Stimulated activated naive B cell treated with anti-CD40 and anti-IgM and Interleukin-4, amounts not matched to agents 10 μg/mL and 1 μg/mL and 100 μg/mL, for 72 hours (primary cell): ENCODE data around the gene JCHAIN.

Experiments used
- ATAC-seq, 2 donors: fragments of 150-1000 bp; cut with Tn5 transposase; replicated peaks; 2 replicates each; pipeline ENCODE4 v1.10.0; 2021; ENCODE audit warnings: moderate library complexity in 1 of 2
- DNase-seq: peaks from one replicate; pipeline ENCODE4 v3.0.0; 2021
- H3K27ac Mint-ChIP-seq: one replicate; pipeline ENCODE4 v1.8.0; 2022; ENCODE audit warnings: mild to moderate bottlenecking, mixed read lengths
- H3K27me3 Mint-ChIP-seq, 2 donors: one replicate each; pipeline ENCODE4 v1.8.0; 2022; ENCODE audit warnings: mixed read lengths in 2 of 2
- H3K36me3 Mint-ChIP-seq, 2 donors: one replicate each; pipeline ENCODE4 v1.8.0; 2022; ENCODE audit warnings: mixed read lengths in 2 of 2, mild to moderate bottlenecking in 1 of 2
- H3K4me1 Mint-ChIP-seq, 2 donors: one replicate each; pipeline ENCODE4 v1.8.0; 2022; ENCODE audit warnings: mixed read lengths in 2 of 2, mild to moderate bottlenecking in 1 of 2
- H3K4me3 Mint-ChIP-seq, 2 donors: one replicate each; pipeline ENCODE4 v1.8.0; 2022; ENCODE audit warnings: mild to moderate bottlenecking in 2 of 2, mixed read lengths in 2 of 2, moderate library complexity in 1 of 2
- H3K9me3 Mint-ChIP-seq, 2 donors: one replicate each; pipeline ENCODE4 v1.8.0; 2022; ENCODE audit warnings: mixed read lengths in 2 of 2, mild to moderate bottlenecking in 1 of 2

JCHAIN gene

DNA sequence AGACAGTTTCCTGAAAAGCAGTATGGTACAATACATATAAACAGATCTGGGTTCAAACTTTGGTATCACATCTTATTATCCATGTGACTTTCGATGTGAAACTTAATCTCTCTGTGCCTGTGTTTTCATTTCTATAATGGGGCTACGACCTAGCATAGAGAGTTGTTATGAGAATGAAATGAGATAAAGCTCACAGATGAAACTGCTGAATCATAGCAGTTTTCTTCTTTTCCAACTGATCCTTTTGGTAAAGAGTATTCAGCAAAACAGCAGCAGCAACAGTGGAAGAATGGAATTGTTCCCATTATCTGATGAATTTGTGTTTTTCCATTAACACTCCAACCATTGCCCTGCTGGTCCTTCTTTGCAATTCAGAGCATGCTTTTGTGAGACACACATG is 58.0 kb downstream of the JCHAIN start:
- DNase-seq (no peak), ATAC-seq (no peak)
- Mint-ChIP-seq H3K36me3 (no peaks in the 10 kb centered on the region), H3K4me1 (peaks cover 0 to 6% of the 10 kb centered on the region in 2 donors), H3K9me3 (no peaks in the 10 kb centered on the region), H3K27me3 (no peaks in the 10 kb centered on the region), H3K27ac (peak overlapping the region; percentile 31), H3K4me3 (no peak overlapping the region)

DNA sequence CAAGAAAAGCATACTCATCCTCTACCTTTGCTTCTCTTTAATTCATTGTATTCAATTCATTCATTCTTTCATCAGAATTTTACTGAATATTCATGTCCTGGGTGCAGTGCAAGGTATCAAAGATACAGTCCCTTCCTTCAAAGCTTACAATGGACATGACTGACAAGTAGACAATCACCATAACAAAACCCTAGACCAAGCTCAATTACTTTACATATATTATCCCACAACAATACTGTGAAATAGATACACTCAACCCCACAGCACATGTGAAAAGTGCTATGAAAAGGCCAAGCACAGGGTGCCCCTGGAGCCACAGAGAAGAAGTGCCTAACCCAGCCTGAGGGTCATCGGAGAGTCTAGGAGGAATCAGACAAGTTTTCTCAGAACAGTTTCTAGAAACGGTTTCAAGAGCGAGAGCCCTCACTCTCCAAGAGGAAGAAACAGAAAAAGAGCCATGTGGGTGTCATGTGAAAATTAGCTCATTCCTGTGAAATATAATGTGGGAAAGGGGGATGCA is 58.9 kb downstream of the JCHAIN start:
- Mint-ChIP-seq H3K27me3 (no peaks in the 10 kb centered on the region), H3K27ac (no peak overlapping the region)

DNA sequence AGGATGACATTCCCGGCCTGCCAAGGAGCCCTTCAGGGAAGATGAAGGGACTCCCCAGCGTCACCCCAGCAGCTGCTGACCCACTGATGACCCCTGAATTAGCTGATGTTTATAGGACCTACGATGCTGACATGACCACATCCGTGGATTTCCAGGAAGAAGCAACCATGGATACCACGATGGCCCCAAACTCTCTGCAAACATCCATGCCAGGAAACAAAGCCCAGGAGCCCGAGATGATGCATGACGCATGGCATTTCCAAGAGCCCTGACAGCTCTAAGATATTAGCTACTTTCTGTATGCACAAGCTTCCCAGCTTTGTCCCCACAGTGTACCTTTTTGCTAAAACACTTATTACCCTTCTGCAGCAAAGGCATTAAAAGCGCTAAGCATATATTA is 59.8 kb downstream of the JCHAIN start:
- no peak for DNase-seq
- peaks cover 0 to under 1% of the 10 kb centered on the region in 2 donors for H3K4me1 Mint-ChIP-seq
- no peaks in the 10 kb centered on the region for H3K36me3 Mint-ChIP-seq
- H3K4me3 Mint-ChIP-seq, result no peak overlapping the region
- no peaks in the 10 kb centered on the region for H3K9me3 Mint-ChIP-seq
- H3K27ac Mint-ChIP-seq, result no peak overlapping the region
- H3K27me3 Mint-ChIP-seq, result no peaks in the 10 kb centered on the region
- no peak for ATAC-seq

More for the DNA sequence above, 58.9 kb downstream of the JCHAIN start:
- Mint-ChIP-seq H3K4me3 (no peak overlapping the region), H3K9me3 (no peaks in the 10 kb centered on the region), H3K36me3 (no peaks in the 10 kb centered on the region), H3K4me1 (no peaks in the 10 kb centered on the region)
- DNase-seq (no peak), ATAC-seq (no peak)
